Gastroesophageal sphincter (tissue), 3 donors: ENCODE data around the gene FARS2.

ENCODE experiments used
- CTCF ChIP-seq, 4 experiments: fragments of 200-600 bp in 2 of 4; fragments of 450-650 bp in 2 of 4; sonication (generic) in 1 of 4; IDR thresholded peaks; one replicate each; pipeline ENCODE4 v1.5.1; 2017 to 2019; ENCODE audit warnings: antibody characterized with exemption in 4 of 4, mild to moderate bottlenecking in 2 of 4, moderate library complexity in 2 of 4
- EP300 ChIP-seq: sonication (generic); formaldehyde crosslinking; IDR thresholded peaks from one replicate; pipeline ENCODE4 v1.6.1; 2017; ENCODE audit warnings: antibody characterized with exemption, mild to moderate bottlenecking
- POLR2A ChIP-seq, 2 donors: fragments of 450-650 bp; IDR thresholded peaks; one replicate each; pipeline ENCODE4 v1.6.1; 2017; ENCODE audit warnings: antibody characterized with exemption in 2 of 2, mild to moderate bottlenecking in 2 of 2, moderate library complexity in 1 of 2

GRCh38 chr6:5305968-5306626, 44.8 kb downstream of the FARS2 start:
- TF ChIP-seq CTCF (IDR thresholded peaks at IDR 0.05) (no peak), EP300 (no peak), POLR2A (IDR thresholded peaks at IDR 0.05) (no peak)
